Measurements from ENCODE around the gene C4A. TPM values are rescaled to one million over a fixed set of nuclear protein-coding genes. Genes with fewer than 3 reads are reported as not detected.

The C4A gene
- total RNA-seq, 1 experiment from 2014 or later: 4.3 TPM

DNA sequence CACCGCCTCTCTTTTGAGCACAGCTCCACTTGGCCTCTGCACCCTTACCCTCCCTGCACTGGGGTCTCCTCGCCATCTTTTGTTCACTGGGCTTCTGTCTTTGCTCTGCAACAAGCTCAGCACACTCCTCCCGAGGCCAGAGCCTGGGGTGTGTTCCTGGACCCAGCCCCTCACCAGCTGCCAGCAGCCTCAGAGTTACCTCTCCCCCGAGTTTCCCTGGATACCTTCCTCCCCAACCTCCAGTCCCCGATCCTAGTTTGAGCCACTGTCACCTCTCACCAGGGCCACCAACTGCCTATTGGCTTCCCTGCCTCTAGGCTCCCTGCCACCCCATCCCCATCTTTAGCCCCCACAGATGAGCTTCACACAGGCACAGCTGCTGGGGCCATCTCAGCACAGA lies 68.7 kb downstream of the C4A start:
- H4K91ac ChIP-seq (ENCODE audit: insufficient read length, low read depth, low read length): no peak overlapping the region
- Mint-ChIP-seq H3K27ac (peak overlapping the region in 2 of 3 experiments; percentile 36 to 81; a peak in 3 of 7 replicates), H3K36me3 (ENCODE audit: insufficient read depth in 1 of 3, low read depth in 3 of 3) (no peaks in the 10 kb centered on the region; a peak in 1 of 7 replicates), H3K27me3 (ENCODE audit: low read depth) (peaks cover 3% of the 10 kb centered on the region), H3K4me3 (peak overlapping the region in 1 of 2 experiments; percentile 32; a peak in 2 of 5 replicates), H3K4me1 (peaks cover 2 to 11% of the 10 kb centered on the region in 2 experiments; a peak in 3 of 4 replicates), H3K9me3 (no peaks in the 10 kb centered on the region)
- no peak overlapping the region for H4K8ac ChIP-seq (replicated peaks; ENCODE audit: insufficient read length, low read depth, low read length)
- H2BK15ac ChIP-seq (ENCODE audit: low read depth, low read length): no peak overlapping the region
- TF ChIP-seq, protein P1, sequence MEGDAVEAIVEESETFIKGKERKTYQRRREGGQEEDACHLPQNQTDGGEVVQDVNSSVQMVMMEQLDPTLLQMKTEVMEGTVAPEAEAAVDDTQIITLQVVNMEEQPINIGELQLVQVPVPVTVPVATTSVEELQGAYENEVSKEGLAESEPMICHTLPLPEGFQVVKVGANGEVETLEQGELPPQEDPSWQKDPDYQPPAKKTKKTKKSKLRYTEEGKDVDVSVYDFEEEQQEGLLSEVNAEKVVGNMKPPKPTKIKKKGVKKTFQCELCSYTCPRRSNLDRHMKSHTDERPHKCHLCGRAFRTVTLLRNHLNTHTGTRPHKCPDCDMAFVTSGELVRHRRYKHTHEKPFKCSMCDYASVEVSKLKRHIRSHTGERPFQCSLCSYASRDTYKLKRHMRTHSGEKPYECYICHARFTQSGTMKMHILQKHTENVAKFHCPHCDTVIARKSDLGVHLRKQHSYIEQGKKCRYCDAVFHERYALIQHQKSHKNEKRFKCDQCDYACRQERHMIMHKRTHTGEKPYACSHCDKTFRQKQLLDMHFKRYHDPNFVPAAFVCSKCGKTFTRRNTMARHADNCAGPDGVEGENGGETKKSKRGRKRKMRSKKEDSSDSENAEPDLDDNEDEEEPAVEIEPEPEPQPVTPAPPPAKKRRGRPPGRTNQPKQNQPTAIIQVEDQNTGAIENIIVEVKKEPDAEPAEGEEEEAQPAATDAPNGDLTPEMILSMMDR (conservative IDR thresholded peaks at IDR 0.05): no peak
- WGBS (ENCODE audit: extremely low coverage, insufficient read length, low lambda C conversion rate): no CpG with 5 or more reads among the region's 5 CpGs
- H3K4me2 ChIP-seq (ENCODE audit: insufficient read depth, insufficient read length, low read length): no peak overlapping the region
- no peaks in the 10 kb centered on the region for H3K4me1 ChIP-seq (ENCODE audit: insufficient read depth, low read length)
- H3K9me3 ChIP-seq (ENCODE audit: control insufficient read depth, low read depth, low read length): no peaks in the 10 kb centered on the region
- H4K5ac ChIP-seq (ENCODE audit: insufficient read length, low read depth, low read length): no peak overlapping the region
- H3K9ac ChIP-seq (ENCODE audit: extremely low read depth, insufficient read length, low read length): no peak overlapping the region
- no peak overlapping the region for H2AFZ ChIP-seq (ENCODE audit: low read length)
- no peak overlapping the region for H3K56ac ChIP-seq (ENCODE audit: insufficient read length, low read depth, low read length)
- H3K23me2 ChIP-seq (ENCODE audit: insufficient read length, low read depth, low read length, poor library complexity, severe bottlenecking): no peaks in the 10 kb centered on the region
- no peak overlapping the region for H3K18ac ChIP-seq (ENCODE audit: insufficient read length, low read depth, low read length)
- peak; percentile 13 for DNase-seq
- H3K79me2 ChIP-seq (ENCODE audit: insufficient read depth, low read length): no peaks in the 10 kb centered on the region
- no peak overlapping the region for H2BK5ac ChIP-seq (ENCODE audit: insufficient read length, low read length)
- no peak overlapping the region for H3K4ac ChIP-seq (ENCODE audit: low read depth, low read length)
- H4K20me1 ChIP-seq (ENCODE audit: control insufficient read depth, insufficient read depth, insufficient read length): no peaks in the 10 kb centered on the region
- H2BK120ac ChIP-seq (ENCODE audit: low read depth, low read length, poor library complexity, severe bottlenecking): no peak overlapping the region
- H3K14ac ChIP-seq (ENCODE audit: insufficient read depth, low read length): no peak overlapping the region
- no peak overlapping the region for H3K27ac ChIP-seq (ENCODE audit: insufficient read length, low read depth, low read length)
- H3T11ph ChIP-seq (ENCODE audit: low read length): no peak overlapping the region
- H2AK5ac ChIP-seq (ENCODE audit: insufficient read length, low read length): no peak overlapping the region
- no peak overlapping the region for H2BK20ac ChIP-seq (ENCODE audit: low read depth, low read length, poor library complexity, severe bottlenecking)
- H3K23ac ChIP-seq (ENCODE audit: insufficient read length, low read depth, low read length): no peak overlapping the region
- H3K79me1 ChIP-seq (ENCODE audit: insufficient read depth, low read depth, low read length, poor library complexity, severe bottlenecking): no peaks in the 10 kb centered on the region
- no peak overlapping the region for H2BK12ac ChIP-seq (ENCODE audit: insufficient read length, low read depth, low read length)
- H3K27me3 ChIP-seq (ENCODE audit: insufficient read depth, low read length): no peaks in the 10 kb centered on the region

Small RNA genes lying within 50 kb of the gene (microRNA-seq; reads per million reads assigned to microRNA genes)
- not detected for gene MIR1236 (ENCODE audit: borderline microRNAs expressed)

Other genes with a start within 250 kb of the C4A start
- 265 and 266 TPM in 2 replicates for gene CLIC1, start 245.5 kb upstream of the C4A start, total RNA-seq (2021)
- 21.5 and 22.4 TPM in 2 replicates for gene MSH5, start 242.1 kb upstream of the C4A start, total RNA-seq (2021)
- 3.2 and 4.3 TPM in 2 replicates for gene SAPCD1, start 219.4 kb upstream of the C4A start, total RNA-seq (2021)
- 2.5 TPM in 2 replicates for gene VWA7, start 204.7 kb upstream of the C4A start, total RNA-seq (2021)
- gene VARS1, start 186.3 kb upstream of the C4A start, total RNA-seq (2021): 148 and 154 TPM in 2 replicates
- 114 and 123 TPM in 2 replicates for gene LSM2, start 175.1 kb upstream of the C4A start, total RNA-seq (2021)
- gene HSPA1L, start 166.8 kb upstream of the C4A start, total RNA-seq (2021): 1.6 and 2.5 TPM in 2 replicates
- gene HSPA1A, start 166.5 kb upstream of the C4A start, total RNA-seq (2021): 51.2 and 51.7 TPM in 2 replicates
- gene HSPA1B, start 154.3 kb upstream of the C4A start, total RNA-seq (2021): 85.1 and 90.5 TPM in 2 replicates
- gene NEU1, start 119.2 kb upstream of the C4A start, total RNA-seq (2021): 35.1 and 36.2 TPM in 2 replicates
- 3.3 and 3.8 TPM in 2 replicates for gene SLC44A4, start 103.1 kb upstream of the C4A start, total RNA-seq (2021)
- gene EHMT2, start 84.4 kb upstream of the C4A start, total RNA-seq (2021): 121 and 124 TPM in 2 replicates
- 31.0 and 32.7 TPM in 2 replicates for gene ZBTB12, start 80.0 kb upstream of the C4A start, total RNA-seq (2021)
- gene C2, start 54.3 kb upstream of the C4A start, total RNA-seq (2021): 0.66 and 0.86 TPM in 2 replicates
- gene CFB, start 36.0 kb upstream of the C4A start, total RNA-seq (2021): 0.31 and 0.39 TPM in 2 replicates
- 90.8 and 91.4 TPM in 2 replicates for gene NELFE, start 23.1 kb upstream of the C4A start, total RNA-seq (2021)
- gene SKIC2, start 22.9 kb upstream of the C4A start, total RNA-seq (2021): 78.8 and 86.2 TPM in 2 replicates
- gene DXO, start 9.9 kb upstream of the C4A start, total RNA-seq (2021): 21.6 and 22.9 TPM in 2 replicates
- gene C4B, start 32.7 kb downstream of the C4A start, total RNA-seq (2021): 2.7 TPM in 2 replicates
- not detected in 2 replicates for gene CYP21A2, start 56.4 kb downstream of the C4A start, total RNA-seq (2021)
- gene TNXB, start 127.3 kb downstream of the C4A start, total RNA-seq (2021): 5.0 and 5.2 TPM in 2 replicates
- 44.0 and 45.3 TPM in 2 replicates for gene ATF6B, start 146.2 kb downstream of the C4A start, total RNA-seq (2021)
- gene FKBPL, start 148.2 kb downstream of the C4A start, total RNA-seq (2021): 10.9 and 11.1 TPM in 2 replicates
- gene PRRT1, start 169.9 kb downstream of the C4A start, total RNA-seq (2021): 1.8 and 1.9 TPM in 2 replicates
- 43.1 and 46.3 TPM in 2 replicates for gene PPT2, start 172.1 kb downstream of the C4A start, total RNA-seq (2021)
- 20.8 and 27.2 TPM in 2 replicates for gene EGFL8, start 182.5 kb downstream of the C4A start, total RNA-seq (2021)
- gene AGPAT1, start 194.0 kb downstream of the C4A start, total RNA-seq (2021): 88.8 and 89.5 TPM in 2 replicates
- gene RNF5, start 196.3 kb downstream of the C4A start, total RNA-seq (2021): 116 and 126 TPM in 2 replicates
- gene AGER, start 202.2 kb downstream of the C4A start, total RNA-seq (2021): 14.3 and 17.8 TPM in 2 replicates
- 174 and 176 TPM in 2 replicates for gene PBX2, start 208.1 kb downstream of the C4A start, total RNA-seq (2021)
- 11.8 and 12.0 TPM in 2 replicates for gene GPSM3, start 210.6 kb downstream of the C4A start, total RNA-seq (2021)
- gene NOTCH4, start 242.0 kb downstream of the C4A start, total RNA-seq (2021): 2.1 and 2.3 TPM in 2 replicates

Data from H9 (cell line).